Measurements from ENCODE around the gene ZCCHC9. TPM values are rescaled to one million over a fixed set of nuclear protein-coding genes. Genes with fewer than 3 reads are reported as not detected.

ZCCHC9 gene
- total RNA-seq, 4 donors from 2014 or later, result 12.6 to 23.0 (median 21.2) TPM

- TF ChIP-seq CTCF (IDR thresholded peaks at IDR 0.05), result no peak
- no peak for TF ChIP-seq POLR2A (IDR thresholded peaks at IDR 0.05)
- DNase-seq (ENCODE audit: low spot score in 2 of 2), result no peak
- H3K4me3 ChIP-seq (ENCODE audit: low read depth, poor library complexity, severe bottlenecking), result no peak overlapping the region
- 70 to 77% methylated on average over 4 of the region's 4 CpGs for WGBS, 2 donors
- intact Hi-C loops (cut with DNase I; ENCODE audit: low total_unique reads), result no loop called here
Observed at GRCh38 chr5:81297531-81297930, 3.9 kb upstream of the ZCCHC9 start.

DNA sequence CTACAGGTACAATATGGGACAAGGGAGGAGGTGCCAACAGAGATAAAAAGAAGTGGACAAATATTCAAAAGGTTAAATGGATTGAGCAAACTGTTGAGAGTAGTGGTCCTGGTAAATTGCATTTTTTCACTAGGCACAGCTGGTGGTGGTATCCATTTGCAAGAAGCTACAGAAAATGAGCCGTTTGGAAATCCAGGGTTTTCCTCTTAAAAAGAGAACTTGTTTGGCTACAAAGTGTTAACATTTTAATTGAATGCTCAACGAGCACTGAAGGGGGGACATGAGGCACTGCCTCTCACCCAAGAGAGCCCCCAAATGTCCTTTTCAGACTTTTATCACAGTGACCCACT, 491 bp upstream of the ZCCHC9 start:
- intact Hi-C loops (cut with DNase I; ENCODE audit: low total_unique reads), result no loop called here
- 0% methylated on average over 2 of the region's 2 CpGs for WGBS, 2 donors
- H3K4me3 ChIP-seq (ENCODE audit: low read depth, poor library complexity, severe bottlenecking), result peak overlapping the region; percentile 98
- TF ChIP-seq CTCF (IDR thresholded peaks at IDR 0.05) (no peak), POLR2A (IDR thresholded peaks at IDR 0.05) (no peak)
- DNase-seq (ENCODE audit: low spot score in 2 of 2), result no peak

- WGBS, 2 donors, result 85% methylated on average over 5 of the region's 5 CpGs
- intact Hi-C loops (cut with DNase I; ENCODE audit: low total_unique reads), result no loop called here
- TF ChIP-seq CTCF (IDR thresholded peaks at IDR 0.05) (no peak), POLR2A (IDR thresholded peaks at IDR 0.05) (no peak)
- DNase-seq (ENCODE audit: low spot score in 2 of 2), result no peak
- H3K4me3 ChIP-seq (ENCODE audit: low read depth, poor library complexity, severe bottlenecking), result no peak overlapping the region
Observed at GRCh38 chr5:81302596-81302995, 1.2 kb downstream of the ZCCHC9 start.

GRCh38 chr5:81303563-81303962, 2.2 kb downstream of the ZCCHC9 start:
- no peak for DNase-seq (ENCODE audit: low spot score in 2 of 2)
- no peak overlapping the region for H3K4me3 ChIP-seq (ENCODE audit: low read depth, poor library complexity, severe bottlenecking)
- intact Hi-C loops (cut with DNase I; ENCODE audit: low total_unique reads), result no loop called here
- WGBS, 2 donors, result 75 to 86% methylated on average over 1 of the region's 1 CpG
- TF ChIP-seq POLR2A (IDR thresholded peaks at IDR 0.05), result no peak
- no peak for TF ChIP-seq CTCF (IDR thresholded peaks at IDR 0.05)

- no peak for DNase-seq (ENCODE audit: low spot score in 2 of 2)
- no peak overlapping the region for H3K4me3 ChIP-seq (ENCODE audit: low read depth, poor library complexity, severe bottlenecking)
- intact Hi-C loops (cut with DNase I; ENCODE audit: low total_unique reads), result no loop called here
- TF ChIP-seq CTCF (IDR thresholded peaks at IDR 0.05), result no peak
- TF ChIP-seq POLR2A (IDR thresholded peaks at IDR 0.05), result no peak
Observed at GRCh38 chr5:81305785-81306184, 4.4 kb downstream of the ZCCHC9 start.

DNA sequence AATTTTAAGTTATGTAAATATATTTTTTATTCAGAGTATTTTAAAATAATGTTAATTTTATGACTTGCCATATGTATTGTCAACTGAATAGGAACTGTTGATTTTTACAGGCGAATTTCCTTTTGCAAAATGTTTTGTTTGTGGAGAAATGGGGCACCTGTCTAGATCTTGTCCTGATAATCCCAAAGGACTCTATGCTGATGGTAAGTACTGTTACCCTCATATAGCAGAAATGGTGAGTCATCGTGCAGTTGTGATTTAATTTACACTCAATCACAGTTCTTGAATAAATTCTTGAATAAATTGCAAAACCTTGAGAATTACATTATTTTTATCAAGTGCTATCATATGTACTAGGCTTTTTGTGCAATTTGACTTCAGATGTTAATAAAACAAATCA, 7.4 kb downstream of the ZCCHC9 start:
- intact Hi-C loops (cut with DNase I; ENCODE audit: low total_unique reads), result no loop called here
- no peak for TF ChIP-seq POLR2A (IDR thresholded peaks at IDR 0.05)
- no peak for TF ChIP-seq CTCF (IDR thresholded peaks at IDR 0.05)
- no peak overlapping the region for H3K4me3 ChIP-seq (ENCODE audit: low read depth, poor library complexity, severe bottlenecking)
- no peak for DNase-seq (ENCODE audit: low spot score in 2 of 2)
- WGBS, 2 donors, result 97 to 99% methylated on average over 2 of the region's 2 CpGs

Measured in lower leg skin (tissue), 4 donors.